Adrenal gland (tissue), 12 donors: Measurements from ENCODE around the gene MRPL1. TPM values are rescaled to one million over a fixed set of nuclear protein-coding genes. Genes with fewer than 3 reads are reported as not detected.

Source experiments
- DNase-seq, 7 donors: peaks; one replicate each; pipeline ENCODE4 v3.0.0-alpha.2; 2019 to 2020
- H3K27ac ChIP-seq, 5 donors: fragments of 200-600 bp; sonication (generic) in 4 of 5; 1 replicate in 3 of 5; 2 replicates in 2 of 5; pipeline versions ENCODE4 v1.5.1 to v1.8.0; 2016 to 2020; ENCODE audit warnings: mild to moderate bottlenecking in 1 of 5
- H3K27me3 ChIP-seq: fragments of 200-600 bp; 2 replicates; pipeline ENCODE4 v1.8.0; 2021
- H3K36me3 ChIP-seq, 2 donors: fragments of 200-600 bp; replicated peaks in 1 of 2; 1 replicate in 1 of 2; 2 replicates in 1 of 2; pipeline versions ENCODE4 v1.5.1 to v1.8.0; 2018 to 2022
- H3K4me1 ChIP-seq, 2 donors: fragments of 200-600 bp; replicated peaks in 1 of 2; 1 replicate in 1 of 2; 2 replicates in 1 of 2; pipeline versions ENCODE4 v1.5.1 to v1.8.0; 2018 to 2021
- H3K4me3 ChIP-seq, 4 donors: fragments of 200-600 bp; sonication (generic) in 3 of 4; one replicate each; pipeline ENCODE4 v1.5.1; 2016 to 2018
- H3K9me3 ChIP-seq, 3 donors: fragments of 200-600 bp; sonication (generic) in 1 of 3; replicated peaks in 1 of 3; 1 replicate in 2 of 3; 2 replicates in 1 of 3; pipeline versions ENCODE4 v1.5.1 to v1.8.0; 2016 to 2021
- POLR2A ChIP-seq, 2 donors: fragments of 450-650 bp; IDR thresholded peaks; one replicate each; pipeline ENCODE4 v1.6.1; 2017; ENCODE audit warnings: antibody characterized with exemption in 2 of 2, mild to moderate bottlenecking in 2 of 2, moderate library complexity in 1 of 2
- WGBS, 4 donors: extraction: QIAGEN DNeasy Blood & Tissue Kit in 2 of 4; methylation state at CpG; one replicate each; pipeline versions ENCODE4 v1.1.5 to v1.1.7; 2013 to 2017; 5-methylcytosine and 5-hydroxymethylcytosine counted together
- intact Hi-C, 2 donors: fragments of 100-400 bp; cut with DNase I; formaldehyde crosslinking; loops; one replicate each; pipeline versions ENCODE4 v1.14.1 to v1.15.0; 2022 to 2023
- polyA plus RNA-seq, 3 donors: library from polyadenylated mRNA; stranded (reverse); fragments of 200-250 nt in 2 of 3; fragments of 350-450 nt in 1 of 3; fragmentation: Illumina TruSeq in 1 of 3; extraction: RNeasy Lipid Tissue Mini Kit (QIAGEN cat#74804) in 1 of 3; gene quantifications; one replicate each; pipeline ENCODE4 v1.2.3, GENCODE V29; 2013 to 2014
- total RNA-seq, 9 donors: library from RNA; depleted of rRNA in 4 of 9; stranded (reverse); fragments of >200 nt in 4 of 9; fragments of 120-200 nt in 1 of 9; fragmentation: NEBNext Ultra II Directional in 1 of 9; extraction: Animal tissue kit (Norgen Biotek cat#: 25700) in 1 of 9; gene quantifications; one replicate each; pipeline versions ENCODE4 v1.1.0 to v1.2.4, GENCODE V29; 2013 to 2023
- TF ChIP-seq, protein P1 (sequence below), 6 experiments: fragments of 450-650 bp in 4 of 6; fragments of 200-600 bp in 2 of 6; sonication (generic) in 1 of 6; IDR thresholded peaks; 1 replicate in 5 of 6; 2 replicates in 1 of 6; pipeline versions ENCODE4 v1.5.1 to v1.8.0; 2016 to 2021; ENCODE audit warnings: antibody characterized with exemption in 6 of 6, mild to moderate bottlenecking in 2 of 6, moderate library complexity in 1 of 6
- donor health status: healthy with polysubstance abuse.
- donor health status: Bipolar disorder and iron deficiency.
- donor health status: DM: yes; HTN: yes; CAD: no.
- donor health status: DM: no; HTN: no; CAD: no.
- donor health status: DM: no; HTN: no; CAD: no.
- donor health status: DM: yes; HTN: yes; CAD: no.

The MRPL1 gene
- total and polyA plus RNA-seq, 12 donors, result 14.3 to 65.3 (median 30.2) TPM

DNA sequence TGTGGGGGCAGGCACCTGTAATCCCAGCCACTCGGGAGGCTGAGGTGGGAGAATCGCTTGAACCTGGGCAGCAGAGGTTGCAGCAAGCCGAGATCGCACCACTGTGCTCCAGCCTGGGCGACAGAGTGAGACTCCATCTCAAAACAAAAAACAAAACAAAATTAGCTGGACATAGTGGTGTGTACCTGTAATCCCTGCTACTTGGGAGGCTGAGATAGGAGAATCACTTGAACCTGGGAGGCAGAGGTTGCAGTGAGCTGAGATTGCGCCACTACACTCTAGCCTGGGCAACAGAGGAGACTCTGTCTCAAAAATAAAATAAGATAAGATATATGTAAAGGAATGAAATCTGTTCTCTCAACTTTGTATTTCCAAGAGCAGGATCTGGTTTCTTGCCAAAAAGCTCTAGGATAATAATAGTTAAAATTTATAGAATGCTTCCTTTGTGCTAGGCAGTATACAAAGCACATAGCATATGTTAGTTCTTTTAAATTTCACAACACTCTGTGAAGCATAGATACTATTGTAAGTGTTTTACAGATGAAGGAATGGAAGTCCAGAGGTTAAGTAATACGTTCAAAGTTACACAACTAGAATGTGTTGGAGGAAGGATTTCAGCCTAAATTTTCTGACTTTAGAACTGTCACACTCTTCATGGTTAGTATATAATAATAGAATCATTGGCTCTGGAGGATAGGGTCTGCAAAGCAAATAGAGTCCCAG is 10.3 kb downstream of the MRPL1 start:
- no peak for DNase-seq
- H3K9me3 ChIP-seq, result no peaks in the 10 kb centered on the region
- H3K27ac ChIP-seq, result no peak overlapping the region
- H3K4me1 ChIP-seq, result peaks cover 0 to 5% of the 10 kb centered on the region in 2 donors
- no peak for TF ChIP-seq POLR2A (IDR thresholded peaks at IDR 0.05)
- TF ChIP-seq, protein P1, sequence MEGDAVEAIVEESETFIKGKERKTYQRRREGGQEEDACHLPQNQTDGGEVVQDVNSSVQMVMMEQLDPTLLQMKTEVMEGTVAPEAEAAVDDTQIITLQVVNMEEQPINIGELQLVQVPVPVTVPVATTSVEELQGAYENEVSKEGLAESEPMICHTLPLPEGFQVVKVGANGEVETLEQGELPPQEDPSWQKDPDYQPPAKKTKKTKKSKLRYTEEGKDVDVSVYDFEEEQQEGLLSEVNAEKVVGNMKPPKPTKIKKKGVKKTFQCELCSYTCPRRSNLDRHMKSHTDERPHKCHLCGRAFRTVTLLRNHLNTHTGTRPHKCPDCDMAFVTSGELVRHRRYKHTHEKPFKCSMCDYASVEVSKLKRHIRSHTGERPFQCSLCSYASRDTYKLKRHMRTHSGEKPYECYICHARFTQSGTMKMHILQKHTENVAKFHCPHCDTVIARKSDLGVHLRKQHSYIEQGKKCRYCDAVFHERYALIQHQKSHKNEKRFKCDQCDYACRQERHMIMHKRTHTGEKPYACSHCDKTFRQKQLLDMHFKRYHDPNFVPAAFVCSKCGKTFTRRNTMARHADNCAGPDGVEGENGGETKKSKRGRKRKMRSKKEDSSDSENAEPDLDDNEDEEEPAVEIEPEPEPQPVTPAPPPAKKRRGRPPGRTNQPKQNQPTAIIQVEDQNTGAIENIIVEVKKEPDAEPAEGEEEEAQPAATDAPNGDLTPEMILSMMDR (IDR thresholded peaks at IDR 0.05), result no peak
- no peaks in the 10 kb centered on the region for H3K27me3 ChIP-seq
- 90 to 96% (median 94%) methylated on average over 5 to 7 of the region's 7 CpGs for WGBS, 4 donors
- intact Hi-C loops, result no loop called here
- no peak overlapping the region for H3K4me3 ChIP-seq
- peaks cover 0 to 19% of the 10 kb centered on the region in 2 donors for H3K36me3 ChIP-seq

DNA sequence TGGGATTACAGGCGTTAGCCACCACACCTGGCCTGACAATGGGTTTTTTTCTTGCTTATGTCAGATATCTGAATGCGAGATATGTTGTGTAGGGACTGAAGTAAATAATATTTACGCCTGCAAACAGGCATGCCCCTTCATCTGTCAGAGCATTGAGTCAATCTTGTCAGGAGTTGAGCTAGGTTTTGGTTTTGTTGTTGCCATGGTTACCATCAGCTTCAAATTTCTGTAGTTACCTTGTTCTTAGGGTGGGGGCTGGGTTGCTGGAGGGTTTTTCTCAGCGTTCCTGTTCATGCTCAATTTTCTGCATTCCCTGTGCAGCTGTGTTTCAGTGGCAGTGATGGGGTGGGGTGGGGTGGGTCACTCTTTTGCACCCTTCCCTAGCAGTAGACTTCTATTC is 14.5 kb downstream of the MRPL1 start:
- Histone ChIP-seq H3K4me1 (peaks cover 0 to 9% of the 10 kb centered on the region in 2 donors), H3K27ac (no peak overlapping the region), H3K27me3 (no peaks in the 10 kb centered on the region), H3K9me3 (no peaks in the 10 kb centered on the region), H3K36me3 (peaks cover 0 to 13% of the 10 kb centered on the region in 2 donors), H3K4me3 (no peak overlapping the region)
- TF ChIP-seq POLR2A (IDR thresholded peaks at IDR 0.05), result no peak
- TF ChIP-seq, protein P1 (IDR thresholded peaks at IDR 0.05), result no peak
- intact Hi-C loops, result no loop called here
- no peak for DNase-seq
- WGBS, 4 donors, result 88 to 98% (median 95%) methylated on average over 4 of the region's 4 CpGs

DNA sequence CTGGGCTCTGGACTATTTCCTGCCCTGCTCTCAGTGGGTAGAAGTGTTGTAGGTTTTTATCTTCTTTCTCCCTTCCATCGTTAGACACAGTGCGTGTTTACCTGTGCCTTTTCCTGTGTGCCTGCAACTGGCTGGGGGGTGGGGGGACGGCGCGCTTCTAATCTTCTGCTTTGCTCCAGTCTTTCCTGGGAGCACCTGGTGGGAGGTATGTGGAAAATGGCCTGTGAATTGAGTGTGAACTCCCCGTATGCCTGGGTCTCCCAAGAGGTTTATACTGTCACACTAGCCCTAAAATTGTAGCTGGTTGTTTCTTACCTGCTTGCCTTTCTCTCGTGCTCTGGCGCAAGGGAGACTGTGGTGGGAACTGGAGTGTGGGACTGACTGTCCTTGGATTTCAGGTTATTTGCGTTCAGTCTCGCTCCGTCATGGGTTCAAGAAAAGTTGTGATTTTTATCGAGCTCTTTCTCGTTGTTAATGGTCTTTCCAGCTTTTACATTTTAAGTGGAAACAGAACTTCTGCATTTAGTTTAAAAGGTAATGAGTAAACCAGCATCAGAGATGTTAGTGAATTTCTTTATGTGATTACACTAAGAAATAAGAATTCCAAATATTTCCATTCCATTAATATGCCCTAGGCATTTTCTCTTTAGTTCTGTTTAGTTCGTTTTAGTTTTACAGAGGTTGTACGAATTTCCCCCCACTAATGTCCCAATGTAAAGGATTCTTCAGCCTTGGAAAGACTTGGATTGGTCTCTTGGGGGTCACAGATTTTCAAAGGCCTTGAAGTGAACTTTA is 15.3 kb downstream of the MRPL1 start:
- DNase-seq, result no peak
- intact Hi-C loops, result no loop called here
- 90 to 94% (median 93%) methylated on average over 15 of the region's 15 CpGs for WGBS, 4 donors
- no peaks in the 10 kb centered on the region for H3K27me3 ChIP-seq
- TF ChIP-seq POLR2A (IDR thresholded peaks at IDR 0.05), result no peak
- TF ChIP-seq, protein P1 (IDR thresholded peaks at IDR 0.05), result no peak
- H3K4me1 ChIP-seq, result peaks cover 0 to 9% of the 10 kb centered on the region in 2 donors
- no peak overlapping the region for H3K4me3 ChIP-seq
- H3K36me3 ChIP-seq, result peaks cover 0 to 5% of the 10 kb centered on the region in 2 donors
- no peaks in the 10 kb centered on the region for H3K9me3 ChIP-seq
- H3K27ac ChIP-seq, result no peak overlapping the region

DNA sequence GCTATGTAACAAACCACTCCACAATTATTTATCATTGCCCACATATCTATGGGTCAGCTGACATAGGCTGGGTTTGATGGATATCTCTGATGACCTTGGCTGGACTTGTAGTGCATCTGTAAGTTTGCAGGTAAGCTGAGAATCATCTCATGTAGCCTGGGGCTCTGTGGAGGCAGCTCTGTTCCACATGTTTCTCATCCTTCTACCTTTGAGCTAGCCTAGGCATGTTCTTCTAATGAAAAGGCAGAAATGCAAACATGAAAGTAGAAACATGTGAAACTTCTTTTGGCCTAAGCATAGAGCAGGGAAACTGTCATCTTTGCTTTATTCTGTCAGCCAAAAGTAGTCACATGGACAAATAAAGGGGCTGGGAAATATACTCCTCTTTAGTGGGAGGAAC is 18.2 kb downstream of the MRPL1 start:
- H3K36me3 ChIP-seq, result peaks cover 0 to 12% of the 10 kb centered on the region in 2 donors
- no peak for DNase-seq

More for the DNA sequence above, 18.2 kb downstream of the MRPL1 start:
- H3K9me3 ChIP-seq, result no peaks in the 10 kb centered on the region
- no peaks in the 10 kb centered on the region for H3K27me3 ChIP-seq
- no peak overlapping the region for H3K27ac ChIP-seq
- H3K4me3 ChIP-seq, result no peak overlapping the region
- intact Hi-C loops, result no loop called here
- TF ChIP-seq POLR2A (IDR thresholded peaks at IDR 0.05), result no peak
- TF ChIP-seq, protein P1 (IDR thresholded peaks at IDR 0.05), result no peak
- peaks cover 0 to 9% of the 10 kb centered on the region in 2 donors for H3K4me1 ChIP-seq
